Putamen (tissue), 1 donor: ENCODE data around the gene GLB1L2.

Source experiments
- DNase-seq: peaks from one replicate; pipeline ENCODE4 v3.0.0-alpha.2; 2016; ENCODE audit warnings: low spot score

The GLB1L2 gene

GRCh38 chr11:134406264-134407185 lies 74.7 kb downstream of the GLB1L2 start:
- no peak for DNase-seq

- no peak for DNase-seq
Measured at GRCh38 chr11:134407321-134407828, 75.6 kb downstream of the GLB1L2 start.

GRCh38 chr11:134407923-134408322 lies 76.1 kb downstream of the GLB1L2 start:
- DNase-seq = no peak

GRCh38 chr11:134409552-134410429 lies 78.0 kb downstream of the GLB1L2 start:
- no peak for DNase-seq

GRCh38 chr11:134410766-134411165 lies 79.0 kb downstream of the GLB1L2 start:
- no peak for DNase-seq

GRCh38 chr11:134412203-134413042 lies 80.6 kb downstream of the GLB1L2 start, which contains the start of gene B3GAT1:
B3GAT1 (minus strand) TSS chr11:134412242; CDS start chr11:134387659, 24,583 bp downstream.
- peak; percentile 97 for DNase-seq

GRCh38 chr11:134413043-134413825 lies 81.4 kb downstream of the GLB1L2 start:
- no peak for DNase-seq

- DNase-seq = no peak
Measured at GRCh38 chr11:134413826-134414731, 82.3 kb downstream of the GLB1L2 start.

GRCh38 chr11:134414766-134415765 lies 83.3 kb downstream of the GLB1L2 start:
- peak; percentile 63 for DNase-seq

- no peak for DNase-seq
Measured at GRCh38 chr11:134416726-134417125, 84.9 kb downstream of the GLB1L2 start.

GRCh38 chr11:134417871-134418840 lies 86.4 kb downstream of the GLB1L2 start:
- no peak for DNase-seq

- DNase-seq = no peak
Measured at GRCh38 chr11:134423106-134423505, 91.3 kb downstream of the GLB1L2 start.

- no peak for DNase-seq
Measured at GRCh38 chr11:134425413-134425812, 93.6 kb downstream of the GLB1L2 start.
